Embryonic facial prominence (tissue), 1 donor: Measurements from ENCODE around the gene LSM8.
"Not testable (repeated sequence)": the region's sequence is repeated elsewhere in the genome, so short reads cannot be mapped to it uniquely, and the experiment has no call there.

ENCODE experiments used
- DNase-seq: peaks from one replicate; pipeline ENCODE4 v3.0.0-alpha.2; 2016; ENCODE audit errors: extremely low spot score

Gene LSM8

DNA sequence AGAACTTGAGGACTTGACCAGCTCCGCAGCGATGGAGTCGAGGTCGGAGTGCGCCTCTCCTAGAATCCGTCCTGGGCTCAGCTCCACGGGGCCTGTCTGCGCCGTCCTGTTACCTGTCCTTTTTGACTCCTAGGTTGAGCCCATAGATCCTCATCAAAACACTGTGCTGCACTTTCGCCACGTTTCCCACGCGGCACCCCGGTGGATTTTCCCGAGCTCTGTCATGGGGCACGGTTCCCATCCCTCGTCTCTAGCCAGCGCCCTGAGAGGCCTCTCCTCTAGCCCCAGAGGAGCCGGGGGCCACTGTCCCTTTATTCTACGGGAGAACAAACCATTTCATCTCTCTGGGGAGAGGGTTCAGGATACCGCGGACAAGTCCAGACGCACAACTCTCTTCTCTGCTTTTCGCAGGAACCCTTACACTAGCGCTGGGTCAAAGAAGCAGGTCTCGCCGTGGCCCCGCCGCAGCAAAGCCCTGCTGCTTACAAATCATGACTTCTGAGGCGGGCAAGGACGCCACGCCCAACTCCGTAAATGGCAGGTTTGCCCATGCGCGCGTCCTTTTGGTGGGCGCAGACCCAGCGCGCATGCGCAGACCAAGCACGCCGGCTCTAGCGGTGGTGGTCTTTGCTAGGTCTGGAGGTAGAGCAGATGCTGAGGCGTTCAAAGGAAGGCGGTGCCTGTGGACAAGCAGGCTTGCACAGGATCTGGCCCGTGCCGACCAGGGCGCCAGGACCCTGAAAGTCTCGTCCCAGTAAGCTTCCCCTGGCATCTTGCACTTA is 30.3 kb downstream of the LSM8 start:
- peak; percentile 85 for DNase-seq

DNA sequence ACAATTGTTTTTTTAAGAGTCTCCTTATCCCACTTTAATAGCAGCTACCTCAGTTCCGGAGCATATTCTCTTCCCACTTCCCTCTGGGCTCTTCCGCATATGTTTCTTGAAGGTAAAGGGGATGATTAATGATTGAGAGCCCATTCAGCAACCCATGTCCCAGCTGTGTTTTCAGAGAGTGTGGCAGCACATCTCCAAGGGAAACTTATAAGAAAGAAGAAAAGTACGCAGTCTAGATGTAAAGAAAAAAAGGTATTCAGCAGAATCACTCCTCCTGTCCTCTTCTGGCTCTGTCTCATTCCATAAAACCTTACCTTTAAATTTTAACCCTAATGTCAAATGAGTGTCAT is 30.8 kb downstream of the LSM8 start:
- DNase-seq = no peak

DNA sequence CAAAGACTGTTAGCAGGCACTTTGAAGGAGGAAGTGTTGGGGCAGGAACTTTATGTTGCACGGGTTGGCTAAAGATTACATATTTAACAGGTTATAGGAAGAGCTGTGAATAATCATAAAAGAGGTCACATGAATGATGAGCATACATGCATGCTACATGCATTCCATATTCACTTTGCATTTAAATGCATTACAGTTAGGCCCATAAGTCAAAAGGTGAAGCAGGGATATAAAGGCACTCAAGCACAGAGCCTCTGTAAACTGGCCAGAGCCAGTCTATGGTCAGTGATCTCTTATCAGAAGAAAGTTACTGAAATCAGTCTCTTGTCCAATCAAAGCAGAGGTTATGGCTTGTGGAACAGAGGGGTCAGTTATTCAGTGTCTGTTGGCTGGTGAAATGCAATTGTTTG is 33.3 kb downstream of the LSM8 start:
- DNase-seq = no peak

DNA sequence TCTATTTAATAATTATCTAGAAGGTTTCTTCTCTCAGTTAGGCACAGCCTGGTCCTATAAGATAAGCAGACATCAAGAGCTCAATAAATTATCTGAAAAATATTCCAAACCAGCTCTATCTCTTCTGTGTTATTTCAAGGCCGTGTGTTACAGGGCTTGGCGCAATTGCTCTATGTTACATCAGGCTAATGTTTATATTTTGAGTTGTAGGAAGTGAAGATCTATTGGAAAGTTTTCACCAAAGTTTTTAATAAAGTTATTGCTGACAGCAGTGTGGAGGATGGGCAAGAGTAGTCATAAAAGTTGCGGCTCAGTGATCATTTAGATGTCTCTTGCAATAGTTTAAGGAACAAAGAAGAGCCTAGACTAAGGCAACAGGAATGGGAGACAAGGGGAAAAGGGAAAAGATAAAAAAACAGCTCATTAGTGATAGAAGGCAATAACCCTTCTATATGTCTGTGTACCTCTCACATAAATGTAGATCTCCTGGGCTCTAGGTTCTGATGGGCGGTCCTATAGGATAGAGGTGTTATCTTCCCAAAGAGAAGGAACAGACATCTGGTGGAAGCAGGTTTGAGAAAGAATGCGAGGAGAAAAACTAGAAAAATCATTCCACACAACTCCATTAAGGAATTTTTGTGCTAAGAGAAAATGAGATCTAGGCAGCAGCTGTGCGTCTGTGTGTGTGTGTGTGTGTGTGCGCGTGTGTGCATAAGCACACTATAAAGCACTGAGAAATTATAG is 34.6 kb downstream of the LSM8 start:
- DNase-seq = no peak

DNA sequence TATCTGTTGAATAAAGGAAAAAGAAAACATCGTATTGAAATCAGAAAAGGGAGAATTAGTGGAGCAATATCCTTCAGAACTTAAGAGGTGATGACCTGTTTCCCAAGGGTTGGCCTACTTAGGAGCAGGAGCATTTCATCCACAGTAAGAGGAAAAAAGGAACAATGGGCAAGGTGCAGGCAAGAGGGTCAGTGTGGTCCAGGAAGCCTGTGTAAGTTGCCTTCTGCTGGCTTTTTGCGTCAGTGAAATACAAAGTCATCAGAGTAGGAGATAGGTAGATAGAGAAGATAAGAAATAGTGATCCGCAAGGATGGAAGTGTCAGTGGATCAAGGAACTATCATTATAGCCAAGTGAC is 35.2 kb downstream of the LSM8 start:
- DNase-seq = no peak

DNA sequence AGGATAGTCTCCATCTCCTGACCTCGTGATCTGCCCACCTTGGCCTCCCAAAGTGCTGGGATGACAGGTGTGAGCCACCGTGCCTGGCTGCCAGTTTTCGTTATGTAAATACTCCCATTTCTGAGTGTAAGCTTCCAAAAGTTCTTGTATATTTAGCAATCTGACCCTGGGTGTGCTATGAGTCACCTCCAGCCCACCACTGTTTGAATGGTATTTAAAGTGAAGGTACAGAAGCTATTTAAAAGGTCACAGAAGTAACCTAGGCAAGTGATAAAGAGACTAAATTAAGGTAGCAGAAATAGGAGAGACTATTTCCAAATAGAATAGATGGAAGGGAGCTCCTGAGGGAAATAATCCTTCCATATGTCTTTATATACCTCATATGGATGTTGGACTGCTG is 36.6 kb downstream of the LSM8 start:
- no peak for DNase-seq

DNA sequence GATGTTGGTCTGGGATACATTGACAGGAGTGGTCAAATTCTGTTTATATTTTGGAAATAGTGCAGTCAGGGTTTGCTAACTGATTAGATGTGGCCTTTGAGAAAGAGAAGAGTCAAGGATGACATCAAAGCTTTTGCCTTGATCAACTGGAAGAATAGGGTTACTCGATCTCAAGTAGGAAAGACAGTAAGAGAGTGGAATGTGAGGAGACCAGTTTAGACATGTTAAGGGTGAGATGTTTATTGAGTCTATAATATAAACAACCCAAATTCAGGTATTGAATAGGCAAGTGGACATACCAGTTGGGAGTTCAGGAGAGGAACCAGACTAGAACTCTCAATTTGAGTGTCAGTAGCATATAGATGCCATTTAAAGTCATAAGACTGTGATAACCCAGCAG is 38.6 kb downstream of the LSM8 start:
- no peak for DNase-seq

DNA sequence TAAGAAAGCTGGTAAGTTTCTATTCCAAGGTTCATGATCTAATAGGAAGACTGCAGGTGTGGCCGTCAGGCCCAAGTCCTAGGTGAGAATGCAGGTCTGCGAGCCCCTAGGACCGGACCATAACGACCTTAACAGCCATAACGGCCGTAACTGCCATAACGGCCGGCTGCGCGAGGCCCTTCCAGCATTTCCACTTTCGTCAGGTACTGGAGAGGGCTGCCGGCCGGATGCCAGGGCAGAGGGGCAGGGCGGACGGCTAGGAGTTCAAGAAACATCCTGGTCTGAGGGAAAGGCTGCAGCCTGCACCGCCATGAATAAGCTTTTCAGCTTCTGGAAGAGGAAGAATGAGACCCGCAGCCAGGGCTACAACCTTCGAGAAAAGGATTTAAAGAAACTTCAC is 40.6 kb downstream of the LSM8 start, which contains the start of gene ANKRD7:
TSS of gene ANKRD7 (plus strand) at position 184 of the 400 bp plus-strand sequence. CDS start at position 311, 127 bp downstream.
- no peak for DNase-seq

DNA sequence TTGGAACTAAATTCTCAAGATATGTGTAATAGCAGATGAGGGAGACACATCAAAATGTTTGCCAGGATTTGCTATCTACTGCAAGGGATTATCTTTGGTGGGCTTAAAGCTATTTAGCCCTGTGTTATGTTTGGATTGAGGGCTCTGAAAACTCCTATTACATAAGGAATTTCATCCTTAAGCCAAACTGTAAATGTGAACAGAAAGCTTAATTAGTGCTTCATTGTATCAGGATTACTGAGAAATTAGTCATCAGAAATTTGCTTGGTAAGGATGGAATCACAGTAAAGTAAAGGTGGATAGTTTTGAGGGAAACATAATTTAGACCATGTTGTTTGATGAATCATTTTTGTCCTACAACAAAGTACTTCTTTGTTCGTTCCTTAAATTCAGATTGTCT is 48.9 kb downstream of the LSM8 start:
- DNase-seq = no peak

DNA sequence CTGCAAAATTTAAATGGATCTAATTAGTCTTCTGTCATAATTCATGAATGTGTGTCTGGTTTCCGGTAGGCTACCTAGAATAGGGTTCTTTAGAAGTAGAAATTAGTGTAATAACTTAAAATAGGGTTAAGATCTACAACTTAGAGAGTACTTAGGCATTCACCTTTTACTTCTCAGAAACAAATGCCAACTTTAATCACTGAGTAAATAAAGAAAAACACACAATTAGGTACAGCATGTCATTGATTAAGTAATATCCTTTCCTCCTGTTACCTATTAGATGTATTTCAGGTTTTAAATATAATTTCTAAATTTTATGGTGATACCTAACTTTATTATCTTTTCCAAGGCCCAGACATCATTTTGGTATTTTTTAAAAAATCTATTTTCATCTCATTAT is 49.8 kb downstream of the LSM8 start:
- no peak for DNase-seq

DNA sequence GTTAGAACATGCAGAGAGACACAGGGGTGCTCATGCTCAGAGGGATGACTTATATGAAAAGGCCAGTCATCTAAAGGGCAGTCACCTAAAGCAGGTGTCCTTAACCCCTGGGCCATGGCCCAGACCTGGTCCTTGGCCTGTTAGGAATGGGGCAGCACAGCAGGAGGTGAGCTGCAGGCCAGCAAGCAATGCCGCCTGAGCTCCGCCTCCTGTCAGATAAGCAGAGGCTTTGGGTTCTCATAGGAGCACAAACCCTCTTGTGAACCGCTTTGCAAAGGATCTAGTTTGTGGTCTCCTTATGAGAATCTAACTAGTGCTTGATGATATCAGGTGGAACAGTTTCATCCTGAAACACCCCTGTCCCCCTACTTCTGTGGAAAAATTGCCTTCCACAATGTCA is 55.0 kb downstream of the LSM8 start:
- no peak for DNase-seq

DNA sequence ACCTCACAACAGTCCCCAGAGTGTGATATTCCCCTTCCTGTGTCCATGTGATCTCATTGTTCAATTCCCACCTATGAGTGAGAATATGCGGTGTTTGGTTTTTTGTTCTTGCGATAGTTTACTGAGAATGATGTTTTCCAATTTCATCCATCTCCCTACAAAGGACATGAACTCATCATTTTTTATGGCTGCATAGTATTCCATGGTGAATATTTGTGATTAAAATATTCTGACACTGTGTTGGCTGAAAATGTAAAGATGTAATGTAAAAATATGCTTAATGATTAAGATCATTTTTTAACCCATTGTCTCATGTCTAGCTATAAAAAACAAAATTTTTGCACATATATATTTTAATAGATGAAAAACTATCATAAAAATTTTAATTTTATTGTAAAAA is 56.4 kb downstream of the LSM8 start:
- DNase-seq = not testable (repeated sequence)
